Naive thymus-derived CD4-positive, alpha-beta T cell (primary cell): ENCODE results near the gene CRADD. TPM values are rescaled to one million over a fixed set of nuclear protein-coding genes. Genes with fewer than 3 reads are reported as not detected.
A peak's percentile ranks its signal among the peaks of the same experiment; 100 is the strongest.

Source experiments
- ATAC-seq: fragments of 150-1000 bp; cut with Tn5 transposase; 2 replicates; pipeline ENCODE4 v1.10.0; 2021; ENCODE audit warnings: mild to moderate bottlenecking, moderate library complexity
- CTCF ChIA-PET: fragments of 350-600 bp; sonication (Branson Sonifier 250); formaldehyde crosslinking; loops from one replicate; lab custom pipeline; 2021; ENCODE audit warnings: antibody characterized with exemption; lab: Charles Lee
- POLR2A ChIA-PET: fragments of 350-600 bp; sonication (Branson Sonifier 250); formaldehyde crosslinking; loops from one replicate; lab custom pipeline; 2021; ENCODE audit warnings: antibody characterized with exemption, inconsistent platforms; lab: Charles Lee
- DNase-seq, 9 donors: peaks; one replicate each; pipeline versions ENCODE4 v3.0.0 to v3.0.0-alpha.2; 2020 to 2022; ENCODE audit warnings: mixed read lengths in 1 of 9
- H3K27ac ChIP-seq: one replicate; pipeline ENCODE4 v1.7.0; 2013; ENCODE audit warnings: mild to moderate bottlenecking, low read depth, low read length, moderate library complexity
- H3K27me3 ChIP-seq, 2 donors: one replicate each; pipeline ENCODE4 v1.7.0; 2013; ENCODE audit warnings: low read length in 2 of 2, mild to moderate bottlenecking in 2 of 2, moderate library complexity in 2 of 2; ENCODE audit not compliant: control insufficient read depth in 2 of 2, insufficient read depth in 2 of 2
- H3K36me3 ChIP-seq, 3 experiments: 1 replicate in 2 of 3; 2 replicates in 1 of 3; pipeline ENCODE4 v1.7.0; 2013; ENCODE audit warnings: low read length in 3 of 3, mild to moderate bottlenecking in 3 of 3, moderate library complexity in 1 of 3; ENCODE audit not compliant: insufficient read depth in 3 of 3, control insufficient read depth in 2 of 3
- H3K4me1 ChIP-seq, 2 donors: one replicate each; pipeline ENCODE4 v1.7.0; 2013; ENCODE audit warnings: low read length in 2 of 2, mild to moderate bottlenecking in 2 of 2, moderate library complexity in 1 of 2; ENCODE audit not compliant: control insufficient read depth in 2 of 2, insufficient read depth in 2 of 2
- H3K4me3 ChIP-seq: 2 replicates; pipeline ENCODE4 v1.7.0; 2013; ENCODE audit warnings: mild to moderate bottlenecking, low read length
- H3K9me3 ChIP-seq, 3 experiments: 1 replicate in 2 of 3; 2 replicates in 1 of 3; pipeline ENCODE4 v1.7.0; 2013; ENCODE audit warnings: low read length in 3 of 3; ENCODE audit not compliant: control insufficient read depth in 2 of 3
- H3K27ac Mint-ChIP-seq, 9 donors: one replicate each; pipeline ENCODE4 v1.8.0; 2020 to 2022; ENCODE audit warnings: mixed read lengths in 9 of 9, mild to moderate bottlenecking in 8 of 9, moderate library complexity in 5 of 9, inconsistent platforms in 2 of 9
- H3K27me3 Mint-ChIP-seq, 5 donors: one replicate each; pipeline ENCODE4 v1.8.0; 2021 to 2022; ENCODE audit warnings: mixed read lengths in 5 of 5, mild to moderate bottlenecking in 1 of 5
- H3K36me3 Mint-ChIP-seq, 5 donors: one replicate each; pipeline ENCODE4 v1.8.0; 2020 to 2022; ENCODE audit warnings: mixed read lengths in 5 of 5, mild to moderate bottlenecking in 3 of 5, inconsistent platforms in 1 of 5
- H3K4me1 Mint-ChIP-seq, 7 donors: one replicate each; pipeline ENCODE4 v1.8.0; 2020 to 2022; ENCODE audit warnings: mixed read lengths in 7 of 7, mild to moderate bottlenecking in 3 of 7, inconsistent platforms in 1 of 7
- H3K4me3 Mint-ChIP-seq, 10 donors: one replicate each; pipeline ENCODE4 v1.8.0; 2020 to 2022; ENCODE audit warnings: mild to moderate bottlenecking in 10 of 10, mixed read lengths in 10 of 10, moderate library complexity in 6 of 10, inconsistent platforms in 2 of 10
- H3K9me3 Mint-ChIP-seq, 11 donors: one replicate each; pipeline ENCODE4 v1.8.0; 2020 to 2022; ENCODE audit warnings: mixed read lengths in 11 of 11, mild to moderate bottlenecking in 4 of 11, inconsistent platforms in 1 of 11, moderate library complexity in 1 of 11
- intact Hi-C, 2 donors: fragments of 100-400 bp; cut with micrococcal nuclease; formaldehyde crosslinking; loops; one replicate each; pipeline ENCODE4 v1.15.1; 2023
- polyA plus RNA-seq, 2 donors: library from polyadenylated mRNA; unstranded; fragments of 300-500 nt; fragmentation: Illumina TruSeq; gene quantifications; one replicate each; pipeline ENCODE4 v1.2.3, GENCODE V29; 2021
- total RNA-seq, 6 experiments: library from RNA in 5 of 6; stranded (reverse) in 5 of 6; gene quantifications; 1 replicate in 5 of 6; 2 replicates in 1 of 6; pipeline ENCODE4 v1.2.3 and lab custom pipeline; 2021 to 2026

Gene CRADD
- total and polyA plus RNA-seq, 7 experiments from 2014 or later = 11.4 to 17.1 (median 13.8) TPM

DNA sequence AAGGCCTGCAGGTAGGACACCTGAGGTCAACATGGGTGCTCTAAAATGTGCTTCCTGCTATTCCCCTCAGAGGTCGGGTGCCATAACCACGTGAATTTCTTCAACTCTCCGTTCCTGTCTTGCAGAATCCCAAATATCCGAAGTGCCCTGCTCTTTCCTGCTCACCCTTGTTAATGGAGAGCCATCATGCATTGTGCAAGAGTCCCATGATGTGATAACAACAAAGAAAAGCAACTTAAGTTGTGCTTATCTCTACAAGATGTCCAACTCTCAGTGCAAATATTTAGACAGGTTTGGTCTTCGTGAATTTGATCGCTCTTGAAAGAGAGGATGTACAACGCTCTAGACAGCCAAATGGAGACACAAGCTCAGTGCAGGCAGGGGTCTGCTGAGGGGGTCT, 260.6 kb downstream of the CRADD start:
- CTCF ChIA-PET = no interaction called here
- Mint-ChIP-seq H3K4me3 (no peak overlapping the region), H3K36me3 (peaks cover 9 to 34% (median 18%) of the 10 kb centered on the region in 5 donors), H3K27me3 (no peaks in the 10 kb centered on the region), H3K9me3 (peaks cover 0 to 40% (median 13%) of the 10 kb centered on the region in 11 donors), H3K27ac (no peak overlapping the region), H3K4me1 (peaks cover 0 to 10% (median 0%) of the 10 kb centered on the region in 7 donors)
- DNase-seq = no peak
- Histone ChIP-seq H3K9me3 (no peaks in the 10 kb centered on the region), H3K36me3 (no peaks in the 10 kb centered on the region), H3K4me1 (no peaks in the 10 kb centered on the region), H3K27me3 (no peaks in the 10 kb centered on the region), H3K27ac (no peak overlapping the region), H3K4me3 (no peak overlapping the region)
- no peak for ATAC-seq
- intact Hi-C loops = no loop called here
- POLR2A ChIA-PET = no interaction called here

DNA sequence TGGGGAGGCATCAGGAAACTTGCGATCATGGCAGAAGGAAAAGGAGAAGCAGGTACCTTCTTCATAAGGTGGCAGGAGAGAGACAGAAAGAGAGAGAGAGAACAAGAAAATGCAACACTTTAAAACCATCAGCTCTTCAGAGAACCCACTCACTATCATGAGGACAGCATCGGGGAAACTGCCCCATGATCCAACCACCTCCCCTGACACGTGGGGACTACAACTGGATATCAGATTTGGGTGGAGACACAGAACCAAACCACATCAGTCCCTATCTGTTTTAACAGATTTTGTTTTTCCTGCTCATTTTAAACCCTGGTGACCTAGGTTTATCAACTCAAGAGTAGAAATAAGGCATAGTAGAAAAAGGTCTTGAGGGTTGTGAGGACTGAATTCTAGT, 261.1 kb downstream of the CRADD start:
- ATAC-seq (peak; percentile 26), DNase-seq (no peak)
- ChIA-PET POLR2A (no interaction called here), CTCF (no interaction called here)
- intact Hi-C loops = no loop called here
- Histone ChIP-seq H3K27me3 (no peaks in the 10 kb centered on the region), H3K4me3 (no peak overlapping the region), H3K4me1 (no peaks in the 10 kb centered on the region), H3K27ac (no peak overlapping the region), H3K9me3 (no peaks in the 10 kb centered on the region), H3K36me3 (no peaks in the 10 kb centered on the region)
- peaks cover 9 to 34% (median 18%) of the 10 kb centered on the region in 5 donors for H3K36me3 Mint-ChIP-seq
- peaks cover 0 to 40% (median 13%) of the 10 kb centered on the region in 11 donors for H3K9me3 Mint-ChIP-seq
- no peak overlapping the region for H3K4me3 Mint-ChIP-seq
- H3K27ac Mint-ChIP-seq = peak overlapping the region in 1 of 9 donors; percentile 21
- H3K27me3 Mint-ChIP-seq = no peaks in the 10 kb centered on the region
- peaks cover 0 to 10% (median 0%) of the 10 kb centered on the region in 7 donors for H3K4me1 Mint-ChIP-seq

DNA sequence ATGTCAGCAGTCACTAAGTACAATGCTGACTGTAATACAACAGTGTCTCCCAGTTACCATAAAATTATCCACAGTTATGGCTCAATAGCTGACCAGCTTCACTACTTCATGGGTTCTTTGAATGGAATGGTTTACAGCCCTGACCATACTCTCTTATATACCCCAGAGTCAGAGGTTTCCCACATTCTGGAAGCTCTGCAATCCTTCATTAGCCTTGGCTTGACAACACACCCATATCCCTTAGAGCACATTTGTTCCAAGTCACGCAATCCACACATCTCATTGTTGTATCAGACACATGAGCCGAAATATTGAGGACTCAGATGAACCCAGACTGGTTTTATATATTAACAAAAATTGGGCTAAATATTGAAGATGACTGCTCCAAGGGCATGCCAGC, 261.8 kb downstream of the CRADD start:
- ATAC-seq = no peak
- no peak for DNase-seq
- CTCF ChIA-PET = no interaction called here

DNA sequence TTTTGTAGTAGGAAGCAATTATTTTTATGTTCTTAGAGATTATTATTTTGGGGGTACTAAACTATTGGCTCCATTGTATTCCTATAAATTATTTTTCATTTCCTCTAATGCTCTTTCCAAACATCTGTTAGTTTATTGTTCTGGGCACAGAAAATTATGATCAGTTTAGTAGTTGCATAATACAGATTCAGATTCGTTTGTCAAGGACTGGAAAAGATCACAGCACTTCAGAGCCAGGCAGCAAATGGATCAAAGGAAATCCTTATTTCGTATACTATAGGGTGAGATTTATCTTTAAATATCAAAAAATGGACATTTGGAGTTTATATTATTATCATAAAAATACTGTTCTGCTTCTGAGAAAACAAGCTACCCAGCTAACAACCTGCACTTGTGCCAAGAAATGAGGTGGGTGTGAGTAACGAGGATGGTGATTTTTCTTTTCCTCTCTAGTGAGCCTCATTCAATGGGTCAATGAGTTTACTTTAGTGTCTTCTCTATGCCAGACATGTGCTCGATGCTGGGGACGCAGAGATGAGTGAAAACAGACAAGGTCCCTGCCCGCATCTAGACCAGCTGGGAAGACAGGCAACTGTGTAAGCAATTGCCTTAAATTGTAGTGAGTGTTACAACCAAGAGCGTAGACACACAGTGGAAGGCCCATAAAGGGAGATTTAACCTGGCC, 262.6 kb downstream of the CRADD start:
- Histone ChIP-seq H3K4me1 (no peaks in the 10 kb centered on the region), H3K4me3 (no peak overlapping the region), H3K9me3 (no peaks in the 10 kb centered on the region), H3K27me3 (no peaks in the 10 kb centered on the region), H3K27ac (no peak overlapping the region), H3K36me3 (no peaks in the 10 kb centered on the region)
- H3K27me3 Mint-ChIP-seq = no peaks in the 10 kb centered on the region
- H3K36me3 Mint-ChIP-seq = peaks cover 6 to 34% (median 18%) of the 10 kb centered on the region in 5 donors
- intact Hi-C loops = no loop called here
- ATAC-seq = no peak
- peaks cover 0 to 10% (median 0%) of the 10 kb centered on the region in 7 donors for H3K4me1 Mint-ChIP-seq
- no peak overlapping the region for H3K27ac Mint-ChIP-seq
- CTCF ChIA-PET = no interaction called here
- no peak for DNase-seq
- no peak overlapping the region for H3K4me3 Mint-ChIP-seq
- POLR2A ChIA-PET = interaction anchor here (0.8 kb wide), 1 partner anchor 72 kb away, joined by 3 read pairs; no protein-coding TSS in a partner anchor
- H3K9me3 Mint-ChIP-seq = peaks cover 0 to 34% (median 13%) of the 10 kb centered on the region in 11 donors

More for the DNA sequence above, 261.8 kb downstream of the CRADD start:
- no peak overlapping the region for H3K4me3 Mint-ChIP-seq
- intact Hi-C loops = no loop called here
- H3K9me3 Mint-ChIP-seq = peaks cover 0 to 39% (median 13%) of the 10 kb centered on the region in 11 donors
- H3K4me1 Mint-ChIP-seq = peaks cover 0 to 10% (median 0%) of the 10 kb centered on the region in 7 donors
- H3K4me1 ChIP-seq = no peaks in the 10 kb centered on the region
- H3K27ac ChIP-seq = no peak overlapping the region
- H3K4me3 ChIP-seq = no peak overlapping the region
- no peaks in the 10 kb centered on the region for H3K27me3 Mint-ChIP-seq
- H3K36me3 ChIP-seq = no peaks in the 10 kb centered on the region
- H3K27me3 ChIP-seq = no peaks in the 10 kb centered on the region
- H3K36me3 Mint-ChIP-seq = peaks cover 9 to 36% (median 18%) of the 10 kb centered on the region in 5 donors
- POLR2A ChIA-PET = interaction anchor here (0.8 kb wide), 1 partner anchor 71 kb away, joined by 3 read pairs; no protein-coding TSS in a partner anchor
- no peaks in the 10 kb centered on the region for H3K9me3 ChIP-seq
- H3K27ac Mint-ChIP-seq = no peak overlapping the region

DNA sequence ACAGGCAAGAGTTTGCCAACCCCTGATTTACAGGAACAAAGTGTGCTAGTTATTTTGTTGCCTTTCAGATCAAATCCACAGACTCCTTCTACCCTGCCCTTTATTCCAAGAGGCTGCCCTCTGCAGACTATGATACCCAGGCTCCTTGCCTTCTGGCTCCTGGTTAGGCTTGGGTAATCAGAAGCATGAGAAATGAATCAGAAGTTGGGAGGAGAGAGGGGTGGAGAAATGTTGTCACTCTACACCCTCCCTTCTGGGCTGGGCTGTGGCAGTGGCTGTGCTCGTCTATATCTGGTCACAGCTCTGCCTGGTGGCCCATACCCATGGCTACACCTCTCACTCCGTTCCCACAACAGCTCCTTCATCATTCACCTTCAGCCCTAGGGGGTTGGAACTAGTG, 266.6 kb downstream of the CRADD start:
- intact Hi-C loops = no loop called here
- Mint-ChIP-seq H3K4me3 (no peak overlapping the region), H3K27me3 (peaks cover 0 to 16% (median 0%) of the 10 kb centered on the region in 5 donors), H3K9me3 (peaks cover 0 to 18% (median 2%) of the 10 kb centered on the region in 11 donors), H3K4me1 (peaks cover 0 to 5% (median 0%) of the 10 kb centered on the region in 7 donors), H3K36me3 (peaks cover 0 to 17% (median 4%) of the 10 kb centered on the region in 5 donors), H3K27ac (no peak overlapping the region)
- Histone ChIP-seq H3K4me3 (no peak overlapping the region), H3K9me3 (no peaks in the 10 kb centered on the region), H3K4me1 (no peaks in the 10 kb centered on the region), H3K36me3 (no peaks in the 10 kb centered on the region), H3K27me3 (no peaks in the 10 kb centered on the region), H3K27ac (no peak overlapping the region)
- DNase-seq (no peak), ATAC-seq (no peak)
- CTCF ChIA-PET = no interaction called here
- POLR2A ChIA-PET = no interaction called here

DNA sequence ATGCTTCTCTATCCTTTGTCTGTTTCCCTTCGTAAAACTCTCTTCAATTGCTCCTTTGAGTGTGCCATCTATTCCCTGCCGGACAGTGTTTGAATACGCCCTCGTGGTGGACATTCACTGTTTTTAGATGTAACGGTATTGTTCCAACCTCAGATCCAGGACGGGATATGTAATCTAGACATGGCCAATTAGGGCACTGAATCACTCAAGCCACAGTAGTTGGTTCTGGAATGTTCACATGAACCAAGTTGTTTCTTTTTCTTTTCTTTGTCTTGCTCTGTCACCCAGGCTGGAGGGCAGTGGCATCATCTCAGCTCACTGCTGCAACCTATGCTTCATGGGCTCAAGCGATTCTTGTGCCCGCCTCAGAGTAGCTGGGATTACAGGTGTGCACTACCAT, 267.0 kb downstream of the CRADD start:
- Histone ChIP-seq H3K27me3 (no peaks in the 10 kb centered on the region), H3K9me3 (no peaks in the 10 kb centered on the region), H3K36me3 (no peaks in the 10 kb centered on the region), H3K4me3 (no peak overlapping the region), H3K27ac (no peak overlapping the region), H3K4me1 (no peaks in the 10 kb centered on the region)
- DNase-seq = no peak
- ChIA-PET CTCF (no interaction called here), POLR2A (no interaction called here)
- no peak for ATAC-seq
- peaks cover 0 to 19% (median 0%) of the 10 kb centered on the region in 5 donors for H3K27me3 Mint-ChIP-seq
- H3K36me3 Mint-ChIP-seq = peaks cover 0 to 20% (median 4%) of the 10 kb centered on the region in 5 donors
- peaks cover 0 to 15% (median 2%) of the 10 kb centered on the region in 11 donors for H3K9me3 Mint-ChIP-seq
- no peak overlapping the region for H3K4me3 Mint-ChIP-seq
- H3K4me1 Mint-ChIP-seq = peaks cover 0 to 2% (median 0%) of the 10 kb centered on the region in 7 donors
- H3K27ac Mint-ChIP-seq = no peak overlapping the region
- intact Hi-C loops = no loop called here
